CD14-positive monocyte (primary cell): ENCODE measurements around the gene CYB5D1. TPM values are rescaled to one million over a fixed set of nuclear protein-coding genes. Genes with fewer than 3 reads are reported as not detected.

ENCODE experiments used
- DNase-seq, 3 donors: peaks; one replicate each; pipeline ENCODE4 v3.0.0-alpha.2; 2011 to 2022
- H2AFZ ChIP-seq: 2 replicates; pipeline ENCODE4 v1.6.0; 2012; ENCODE audit warnings: mild to moderate bottlenecking, low read depth, low read length, inconsistent platforms; ENCODE audit not compliant: insufficient read depth, poor library complexity, severe bottlenecking
- H3K27ac ChIP-seq, 2 donors: 1 replicate in 1 of 2; 2 replicates in 1 of 2; pipeline ENCODE4 v1.5.1; 2012 to 2013; ENCODE audit warnings: low read length in 2 of 2, control low read depth in 1 of 2, inconsistent platforms in 1 of 2, low read depth in 1 of 2, mild to moderate bottlenecking in 1 of 2
- H3K27me3 ChIP-seq, 2 donors: one replicate each; pipeline versions ENCODE4 v1.6.0 to v1.6.1; 2011 to 2013; ENCODE audit warnings: low read length in 2 of 2; ENCODE audit not compliant: control insufficient read depth in 2 of 2, insufficient read depth in 2 of 2
- H3K36me3 ChIP-seq, 2 donors: replicated peaks in 1 of 2; 1 replicate in 1 of 2; 2 replicates in 1 of 2; pipeline versions ENCODE4 v1.5.1 to v1.6.1; 2012 to 2013; ENCODE audit warnings: low read length in 2 of 2, control low read depth in 1 of 2, inconsistent platforms in 1 of 2, mild to moderate bottlenecking in 1 of 2; ENCODE audit not compliant: insufficient read depth in 2 of 2, control insufficient read depth in 1 of 2
- H3K4me1 ChIP-seq, 2 donors: 1 replicate in 1 of 2; 2 replicates in 1 of 2; pipeline versions ENCODE4 v1.5.1 to v1.6.1; 2012 to 2013; ENCODE audit warnings: low read length in 2 of 2, control low read depth in 1 of 2, inconsistent platforms in 1 of 2, mild to moderate bottlenecking in 1 of 2, moderate library complexity in 1 of 2; ENCODE audit not compliant: insufficient read depth in 2 of 2, control insufficient read depth in 1 of 2
- H3K4me2 ChIP-seq: replicated peaks from 2 replicates; pipeline ENCODE3; 2012; ENCODE audit warnings: low read length, moderate library complexity, mild to moderate bottlenecking; ENCODE audit not compliant: poor library complexity, severe bottlenecking; ENCODE audit errors: extremely low read depth
- H3K4me3 ChIP-seq, 3 experiments: fragments of 200-600 bp in 1 of 3; sonication (generic) in 1 of 3; replicated peaks in 1 of 3; 1 replicate in 2 of 3; 2 replicates in 1 of 3; pipeline ENCODE4 v1.5.1; 2011 to 2013; ENCODE audit warnings: low read length in 3 of 3, mild to moderate bottlenecking in 3 of 3, control low read depth in 2 of 3, low read depth in 2 of 3, inconsistent platforms in 1 of 3, moderate library complexity in 1 of 3
- H3K79me2 ChIP-seq: 2 replicates; pipeline ENCODE4 v1.6.0; 2012; ENCODE audit warnings: mild to moderate bottlenecking, control low read depth, inconsistent platforms, low read length, moderate library complexity; ENCODE audit not compliant: insufficient read depth
- H3K9ac ChIP-seq: 2 replicates; pipeline ENCODE4 v1.6.0; 2017; ENCODE audit warnings: low read length, mild to moderate bottlenecking; ENCODE audit not compliant: insufficient read depth, poor library complexity, severe bottlenecking
- H3K9me3 ChIP-seq, 2 donors: replicated peaks in 1 of 2; 1 replicate in 1 of 2; 2 replicates in 1 of 2; pipeline versions ENCODE4 v1.5.1 to v1.6.1; 2012 to 2013; ENCODE audit warnings: low read length in 2 of 2, control low read depth in 1 of 2; ENCODE audit not compliant: control insufficient read depth in 1 of 2, insufficient read depth in 1 of 2
- H4K20me1 ChIP-seq: 2 replicates; pipeline ENCODE4 v1.6.0; 2012; ENCODE audit warnings: mild to moderate bottlenecking, low read length, control low read depth, moderate library complexity; ENCODE audit not compliant: insufficient read depth
- H3K27ac Mint-ChIP-seq, 7 donors: one replicate each; pipeline ENCODE4 v1.8.0; 2020; ENCODE audit warnings: mild to moderate bottlenecking in 7 of 7, mixed read lengths in 7 of 7, moderate library complexity in 6 of 7, inconsistent platforms in 2 of 7
- H3K27me3 Mint-ChIP-seq, 3 donors: one replicate each; pipeline ENCODE4 v1.8.0; 2021 to 2022; ENCODE audit warnings: low read depth in 3 of 3, mild to moderate bottlenecking in 3 of 3, mixed read lengths in 3 of 3, moderate library complexity in 3 of 3, inconsistent platforms in 1 of 3
- H3K36me3 Mint-ChIP-seq, 2 donors: one replicate each; pipeline ENCODE4 v1.8.0; 2020; ENCODE audit warnings: mixed read lengths in 2 of 2, inconsistent platforms in 1 of 2, mild to moderate bottlenecking in 1 of 2
- H3K4me1 Mint-ChIP-seq: one replicate; pipeline ENCODE4 v1.8.0; 2020; ENCODE audit warnings: mild to moderate bottlenecking, mixed read lengths
- H3K4me3 Mint-ChIP-seq, 2 donors: one replicate each; pipeline ENCODE4 v1.8.0; 2020; ENCODE audit warnings: mild to moderate bottlenecking in 2 of 2, mixed read lengths in 2 of 2, moderate library complexity in 1 of 2
- H3K9me3 Mint-ChIP-seq, 7 donors: one replicate each; pipeline ENCODE4 v1.8.0; 2020 to 2022; ENCODE audit warnings: mixed read lengths in 7 of 7, mild to moderate bottlenecking in 6 of 7, moderate library complexity in 6 of 7, inconsistent platforms in 2 of 7
- CTCF ChIP-seq: fragments of 200-600 bp; IDR thresholded peaks from one replicate; pipeline ENCODE4 v1.8.0; 2022; ENCODE audit warnings: antibody characterized with exemption, mild to moderate bottlenecking
- WGBS: methylation state at CpG from one replicate; pipeline ENCODE4 v1.1.5; 2013; ENCODE audit warnings: missing lambda C conversion rate; ENCODE audit not compliant: insufficient coverage; 5-methylcytosine and 5-hydroxymethylcytosine counted together
- intact Hi-C, 2 donors: fragments of 100-400 bp; cut with micrococcal nuclease; formaldehyde crosslinking; loops; one replicate each; pipeline versions ENCODE4 v1.15.0 to v1.15.1; 2023
- polyA plus RNA-seq, 3 donors: library from polyadenylated mRNA; depleted of rRNA in 1 of 3; unstranded in 2 of 3; stranded (reverse) in 1 of 3; fragments of 300-500 nt in 2 of 3; fragments of >200 nt in 1 of 3; fragmentation: Illumina TruSeq in 2 of 3; gene quantifications; 1 replicate in 2 of 3; 2 replicates in 1 of 3; pipeline ENCODE4 v1.2.3, GENCODE V29; 2012 to 2021

The CYB5D1 gene
- polyA plus RNA-seq, 3 donors, result 0.50 to 4.8 (median 0.98) TPM

GRCh38 chr17:7816926-7817642 lies 40.7 kb upstream of the CYB5D1 start:
- Histone ChIP-seq H3K36me3 (no peaks in the 10 kb centered on the region), H3K4me3 (no peak overlapping the region), H4K20me1 (no peaks in the 10 kb centered on the region), H3K27me3 (no peaks in the 10 kb centered on the region), H3K4me1 (no peaks in the 10 kb centered on the region), H3K9ac (no peak overlapping the region), H2AFZ (no peak overlapping the region), H3K27ac (no peak overlapping the region), H3K4me2 (no peak overlapping the region), H3K79me2 (no peaks in the 10 kb centered on the region), H3K9me3 (no peaks in the 10 kb centered on the region)
- no peak for TF ChIP-seq CTCF
- Mint-ChIP-seq H3K4me3 (no peak overlapping the region), H3K4me1 (no peaks in the 10 kb centered on the region), H3K36me3 (no peaks in the 10 kb centered on the region), H3K27me3 (peaks cover 2 to 5% (median 3%) of the 10 kb centered on the region in 3 donors), H3K27ac (peak overlapping the region in 1 of 7 donors; percentile 57), H3K9me3 (no peaks in the 10 kb centered on the region)
- no peak for DNase-seq
- WGBS, result 92% methylated on average over 10 of the region's 10 CpGs
- intact Hi-C loops, result no loop called here

GRCh38 chr17:7817643-7817964 lies 40.2 kb upstream of the CYB5D1 start:
- no peak for TF ChIP-seq CTCF
- no peaks in the 10 kb centered on the region for H3K9me3 ChIP-seq
- no peaks in the 10 kb centered on the region for H3K36me3 Mint-ChIP-seq
- H3K27ac ChIP-seq, result no peak overlapping the region
- H3K4me3 Mint-ChIP-seq, result no peak overlapping the region
- no peak overlapping the region for H3K4me2 ChIP-seq
- no peaks in the 10 kb centered on the region for H3K4me1 ChIP-seq
- no peak for DNase-seq
- no peak overlapping the region for H3K4me3 ChIP-seq
- intact Hi-C loops, result no loop called here
- no peaks in the 10 kb centered on the region for H3K9me3 Mint-ChIP-seq
- no peaks in the 10 kb centered on the region for H4K20me1 ChIP-seq
- H3K4me1 Mint-ChIP-seq, result no peaks in the 10 kb centered on the region
- WGBS, result 92% methylated on average over 8 of the region's 9 CpGs
- no peaks in the 10 kb centered on the region for H3K36me3 ChIP-seq
- no peaks in the 10 kb centered on the region for H3K79me2 ChIP-seq
- H2AFZ ChIP-seq, result no peak overlapping the region
- H3K27me3 Mint-ChIP-seq, result peaks cover 2 to 5% (median 3%) of the 10 kb centered on the region in 3 donors
- H3K27ac Mint-ChIP-seq, result no peak overlapping the region
- no peaks in the 10 kb centered on the region for H3K27me3 ChIP-seq
- H3K9ac ChIP-seq, result no peak overlapping the region
